GM12874 (cell line): ENCODE results near the gene SETD5.
A peak's percentile ranks its signal among the peaks of the same experiment; 100 is the strongest.

Experiments used
- TF ChIP-seq, protein P1 (sequence below): IDR thresholded peaks from 2 replicates; pipeline ENCODE4 v1.5.1; 2011; ENCODE audit warnings: low read depth, mild to moderate bottlenecking, control low read depth, low read length, moderate library complexity; ENCODE audit not compliant: insufficient read depth

The SETD5 gene

DNA sequence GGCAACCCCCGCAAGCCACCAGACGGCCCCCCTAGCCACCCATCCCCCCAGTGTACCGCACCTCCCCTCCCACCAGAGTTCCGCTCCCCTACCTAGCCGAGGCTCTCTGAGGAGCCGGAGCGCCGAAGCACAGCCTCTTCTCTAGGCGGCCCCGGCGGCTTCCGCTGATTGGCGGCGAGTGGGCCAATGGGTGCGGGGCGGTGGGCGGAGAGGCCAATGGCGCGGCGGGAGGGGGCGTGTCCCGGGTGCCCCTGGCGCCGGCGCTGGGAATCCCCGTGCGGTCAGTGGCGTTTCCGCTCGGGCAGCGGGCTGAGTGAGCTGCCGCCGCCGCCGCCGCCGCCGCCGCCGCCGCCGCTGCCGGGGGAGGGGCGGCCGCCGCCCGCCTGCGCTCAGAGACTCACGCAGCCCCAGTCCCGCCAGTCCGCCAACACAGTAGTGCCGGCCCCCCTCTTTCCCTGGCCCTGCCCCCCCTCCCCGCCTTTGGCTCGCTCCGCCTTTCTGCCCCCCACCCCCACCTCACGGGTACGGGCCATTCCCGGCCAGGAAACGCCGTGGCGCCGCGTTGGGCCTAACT, at the start of gene SETD5:
SETD5 (plus strand) TSS at position 284 of the 574 bp plus-strand sequence. CDS start 31,324 bp downstream, outside the sequence.
- TF ChIP-seq, protein P1, sequence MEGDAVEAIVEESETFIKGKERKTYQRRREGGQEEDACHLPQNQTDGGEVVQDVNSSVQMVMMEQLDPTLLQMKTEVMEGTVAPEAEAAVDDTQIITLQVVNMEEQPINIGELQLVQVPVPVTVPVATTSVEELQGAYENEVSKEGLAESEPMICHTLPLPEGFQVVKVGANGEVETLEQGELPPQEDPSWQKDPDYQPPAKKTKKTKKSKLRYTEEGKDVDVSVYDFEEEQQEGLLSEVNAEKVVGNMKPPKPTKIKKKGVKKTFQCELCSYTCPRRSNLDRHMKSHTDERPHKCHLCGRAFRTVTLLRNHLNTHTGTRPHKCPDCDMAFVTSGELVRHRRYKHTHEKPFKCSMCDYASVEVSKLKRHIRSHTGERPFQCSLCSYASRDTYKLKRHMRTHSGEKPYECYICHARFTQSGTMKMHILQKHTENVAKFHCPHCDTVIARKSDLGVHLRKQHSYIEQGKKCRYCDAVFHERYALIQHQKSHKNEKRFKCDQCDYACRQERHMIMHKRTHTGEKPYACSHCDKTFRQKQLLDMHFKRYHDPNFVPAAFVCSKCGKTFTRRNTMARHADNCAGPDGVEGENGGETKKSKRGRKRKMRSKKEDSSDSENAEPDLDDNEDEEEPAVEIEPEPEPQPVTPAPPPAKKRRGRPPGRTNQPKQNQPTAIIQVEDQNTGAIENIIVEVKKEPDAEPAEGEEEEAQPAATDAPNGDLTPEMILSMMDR = no peak

GRCh38 chr3:9347887-9348286, 49.5 kb upstream of the SETD5 start:
- TF ChIP-seq, protein P1 = no peak

GRCh38 chr3:9349321-9350117, 47.9 kb upstream of the SETD5 start:
- TF ChIP-seq, protein P1 = no peak

GRCh38 chr3:9351709-9352126, 45.7 kb upstream of the SETD5 start:
- TF ChIP-seq, protein P1 = no peak

DNA sequence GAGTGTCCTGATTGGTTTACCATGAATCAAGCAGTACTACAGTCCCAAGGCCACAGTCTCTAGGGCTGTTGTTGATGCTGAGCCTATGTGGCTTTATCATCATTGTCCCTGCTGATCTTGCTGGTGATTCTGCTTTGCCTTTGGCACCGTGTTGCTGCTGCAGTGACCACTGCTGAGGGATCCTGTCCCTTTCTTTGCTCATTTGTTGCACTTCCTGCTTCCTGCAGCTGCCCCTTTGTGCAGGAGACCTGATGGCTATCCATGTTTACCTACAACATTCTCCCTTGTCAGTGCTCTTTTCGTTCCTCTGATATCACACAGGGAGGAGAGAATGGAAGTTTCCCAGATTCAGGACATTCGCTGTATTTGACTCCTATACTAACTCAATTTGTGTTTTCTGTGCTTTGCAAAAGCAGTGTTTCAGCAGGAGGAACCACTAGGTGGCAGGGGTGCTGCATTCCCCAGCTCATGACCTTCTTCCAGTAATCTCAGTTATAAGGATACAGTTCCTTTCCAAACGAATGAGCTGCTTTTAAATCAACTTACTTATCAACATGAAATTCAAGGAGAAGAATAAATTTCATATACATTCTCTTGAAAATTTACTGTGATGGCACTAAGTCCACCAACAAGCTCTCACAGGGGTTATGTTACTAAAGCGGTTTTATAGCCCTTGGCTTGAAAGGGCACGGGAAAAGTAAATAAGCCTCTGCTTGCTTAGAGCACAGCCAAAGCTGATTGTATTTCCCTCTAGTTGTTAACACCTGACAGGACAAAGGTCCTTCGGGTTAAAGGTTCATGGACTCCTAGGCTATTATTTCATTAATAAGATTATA, 44.3 kb upstream of the SETD5 start:
- TF ChIP-seq, protein P1 = peak; percentile 83

- TF ChIP-seq, protein P1 = no peak
Observed at GRCh38 chr3:9361691-9362388, 35.6 kb upstream of the SETD5 start.
